SK-N-SH (cell line): ENCODE data around the gene SLC35B4. TPM values are rescaled to one million over a fixed set of nuclear protein-coding genes. Genes with fewer than 3 reads are reported as not detected.

Experiments
- CTCF ChIA-PET: fragments of 300-600, 350-600 bp; formaldehyde crosslinking; extraction: SDS; loops from one replicate; lab custom pipeline; 2021; lab: Yijun Ruan, JAX
- POLR2A ChIA-PET: fragments of 350-600 bp; sonication (Branson Sonifier 250); formaldehyde crosslinking; extraction: SDS; loops from one replicate; lab custom pipeline; 2020; ENCODE audit warnings: antibody characterized with exemption, inconsistent platforms; lab: Yijun Ruan, JAX
- DNase-seq: peaks from one replicate; pipeline ENCODE4 v3.0.0; 2012
- H2AFZ ChIP-seq: fragments of 200-600 bp; sonication (generic); 2 replicates; pipeline ENCODE4 v1.8.1; 2016; ENCODE audit warnings: antibody characterized with exemption, mild to moderate bottlenecking, low read depth
- H3F3A ChIP-seq: fragments of 200-600 bp; sonication (generic); replicated peaks from 2 replicates; pipeline ENCODE3; 2016; ENCODE audit warnings: antibody characterized with exemption, mild to moderate bottlenecking; ENCODE audit not compliant: insufficient read depth
- H3K27ac ChIP-seq, 2 experiments: fragments of 200-500 bp in 1 of 2; fragments of 200-600 bp in 1 of 2; sonication (Bioruptor generic) in 1 of 2; sonication (generic), shearing (Covaris generic) in 1 of 2; 2 replicates each; pipeline versions ENCODE4 v1.5.1 to v1.6.1; 2014 to 2016; ENCODE audit warnings: low read depth in 2 of 2, inconsistent platforms in 1 of 2, low read length in 1 of 2, mild to moderate bottlenecking in 1 of 2, mixed read lengths in 1 of 2
- H3K27me3 ChIP-seq: fragments of 200-600 bp; sonication (generic), shearing (Covaris generic); 2 replicates; pipeline ENCODE4 v1.6.1; 2016; ENCODE audit warnings: mixed run types; ENCODE audit not compliant: insufficient read depth
- H3K36me3 ChIP-seq, 2 experiments: fragments of 200-500 bp in 1 of 2; fragments of 200-600 bp in 1 of 2; sonication (Bioruptor generic) in 1 of 2; sonication (generic) in 1 of 2; replicated peaks in 1 of 2; 2 replicates each; pipeline versions ENCODE3 to v1.5.1; 2014 to 2016; ENCODE audit warnings: low read length in 1 of 2, mild to moderate bottlenecking in 1 of 2; ENCODE audit not compliant: insufficient read depth in 2 of 2, control insufficient read depth in 1 of 2
- H3K4me1 ChIP-seq, 2 experiments: fragments of 200-500 bp in 1 of 2; fragments of 200-600 bp in 1 of 2; sonication (Bioruptor generic) in 1 of 2; sonication (generic), shearing (Covaris generic) in 1 of 2; 2 replicates each; pipeline versions ENCODE4 v1.5.1 to v1.6.1; 2014 to 2016; ENCODE audit warnings: low read depth in 1 of 2, low read length in 1 of 2, mixed run types in 1 of 2; ENCODE audit not compliant: insufficient read depth in 2 of 2, control insufficient read depth in 1 of 2
- H3K4me2 ChIP-seq: fragments of 200-600 bp; sonication (generic), shearing (Covaris generic); 2 replicates; pipeline ENCODE4 v1.6.1; 2017; ENCODE audit warnings: mixed run types
- H3K4me3 ChIP-seq, 2 experiments: fragments of 200-500 bp in 1 of 2; fragments of 200-600 bp in 1 of 2; sonication (Bioruptor generic) in 1 of 2; sonication (generic), shearing (Covaris generic) in 1 of 2; 2 replicates each; pipeline versions ENCODE4 v1.5.1 to v1.8.1; 2014 to 2016; ENCODE audit warnings: low read depth in 2 of 2, inconsistent platforms in 1 of 2, low read length in 1 of 2, mild to moderate bottlenecking in 1 of 2, mixed read lengths in 1 of 2, moderate library complexity in 1 of 2
- H3K79me2 ChIP-seq: fragments of 200-600 bp; sonication (generic); 2 replicates; pipeline ENCODE4 v1.8.1; 2017; ENCODE audit warnings: mild to moderate bottlenecking; ENCODE audit not compliant: insufficient read depth
- H3K9ac ChIP-seq: fragments of 200-600 bp; sonication (generic); 2 replicates; pipeline ENCODE4 v1.6.1; 2017; ENCODE audit warnings: mixed run types
- H3K9me2 ChIP-seq: fragments of 200-600 bp; sonication (generic); 2 replicates; pipeline ENCODE4 v1.6.1; 2017; ENCODE audit warnings: mixed run types
- H3K9me3 ChIP-seq: fragments of 200-600 bp; sonication (generic); 2 replicates; pipeline ENCODE4 v1.6.1; 2017; ENCODE audit warnings: mixed run types, mild to moderate bottlenecking, moderate library complexity
- H4K20me1 ChIP-seq: fragments of 200-600 bp; sonication (generic); 2 replicates; pipeline ENCODE4 v1.6.1; 2017; ENCODE audit warnings: mild to moderate bottlenecking, mixed run types; ENCODE audit not compliant: insufficient read depth
- ELF1 ChIP-seq: IDR thresholded peaks from 2 replicates; pipeline ENCODE4 v1.4.0; 2012
- EP300 ChIP-seq, 2 experiments: IDR thresholded peaks; 2 replicates each; pipeline versions ENCODE4 v1.4.0 to v1.6.1; 2012; ENCODE audit warnings: borderline replicate concordance in 1 of 2, low read depth in 1 of 2, low read length in 1 of 2
- JUND ChIP-seq: IDR thresholded peaks from 2 replicates; pipeline ENCODE4 v1.4.0; 2012
- MEF2A ChIP-seq: IDR thresholded peaks from 2 replicates; pipeline ENCODE4 v1.4.0; 2012; ENCODE audit warnings: low read depth, borderline replicate concordance
- NFIC ChIP-seq: IDR thresholded peaks from 2 replicates; pipeline ENCODE4 v1.4.0; 2012; ENCODE audit warnings: borderline replicate concordance
- NRF1 ChIP-seq: IDR thresholded peaks from 2 replicates; pipeline ENCODE4 v1.6.1; 2012; ENCODE audit warnings: low read depth, mild to moderate bottlenecking, low read length
- POLR2AphosphoS5 ChIP-seq: IDR thresholded peaks from 2 replicates; pipeline ENCODE4 v1.6.1; 2012; ENCODE audit warnings: low read depth, low read length
- SIN3A ChIP-seq: IDR thresholded peaks from 2 replicates; pipeline ENCODE4 v1.6.1; 2012; ENCODE audit warnings: low read depth, mild to moderate bottlenecking, low read length, moderate library complexity, borderline replicate concordance
- TCF12 ChIP-seq: IDR thresholded peaks from 2 replicates; pipeline ENCODE4 v1.4.0; 2012
- TEAD4 ChIP-seq: IDR thresholded peaks from 2 replicates; pipeline ENCODE4 v1.4.0; 2012; ENCODE audit warnings: mild to moderate bottlenecking, borderline replicate concordance; ENCODE audit not compliant: insufficient read depth
- WGBS: methylation state at CpG from one replicate; pipeline ENCODE4 v1.1.6; 2017; ENCODE audit warnings: low lambda C conversion rate; 5-methylcytosine and 5-hydroxymethylcytosine counted together
- polyA plus RNA-seq, 3 experiments: library from polyadenylated mRNA; depleted of rRNA; stranded (reverse); fragments of >200 nt; gene quantifications; 2 replicates each; pipeline ENCODE4 v1.2.3, GENCODE V29; 2012
- TF ChIP-seq, protein P1 (sequence below): IDR thresholded peaks from 2 replicates; pipeline ENCODE4 v1.4.0; 2012; ENCODE audit warnings: low read depth, borderline replicate concordance
- TF ChIP-seq, protein P2 (sequence below): IDR thresholded peaks from 2 replicates; pipeline ENCODE4 v1.6.1; 2012; ENCODE audit warnings: mild to moderate bottlenecking, low read depth, low read length, moderate library complexity
- TF ChIP-seq, protein P3 (sequence below): fragments of 150-350 bp; IDR thresholded peaks from 2 replicates; pipeline ENCODE4 v1.6.1; 2016; ENCODE audit warnings: mild to moderate bottlenecking, low read depth, low read length
- TF ChIP-seq, protein P4 (sequence below): fragments of 200-600 bp; sonication (generic); IDR thresholded peaks from 2 replicates; pipeline ENCODE4 v1.6.1; 2017; ENCODE audit warnings: antibody characterized with exemption, mild to moderate bottlenecking, moderate library complexity

SLC35B4 gene
- polyA plus RNA-seq, 1 of the 3 experiments (the other 2 are of a cell fraction): 19.3 TPM

DNA sequence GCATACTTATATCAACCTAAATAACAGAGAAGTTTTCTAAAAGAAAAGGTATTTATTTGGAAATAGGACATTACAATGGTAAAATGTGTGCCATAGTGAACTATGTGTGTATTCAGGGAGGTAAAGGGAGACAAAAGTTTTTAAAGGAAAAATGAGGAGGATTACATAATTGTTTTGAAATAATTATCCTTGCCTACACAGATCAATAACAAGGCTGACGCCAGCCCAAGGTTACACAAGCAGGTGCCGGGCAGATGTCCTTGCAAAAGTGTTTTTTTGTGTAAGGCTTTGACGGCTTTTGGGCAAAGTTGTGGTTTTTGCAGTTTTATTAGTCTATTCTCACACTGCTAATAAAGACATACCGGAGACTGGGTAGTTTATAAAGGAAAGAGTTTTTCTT, 22.7 kb upstream of the SLC35B4 start:
- Histone ChIP-seq H4K20me1 (no peaks in the 10 kb centered on the region), H3K27ac (no peak overlapping the region), H3K4me2 (no peak overlapping the region), H3K4me1 (peaks cover 0 to 8% of the 10 kb centered on the region in 2 experiments; a peak in 2 of 4 replicates), H3K4me3 (no peak overlapping the region), H3F3A (no peaks in the 10 kb centered on the region), H2AFZ (no peak overlapping the region), H3K9me2 (no peaks in the 10 kb centered on the region), H3K36me3 (no peaks in the 10 kb centered on the region), H3K79me2 (no peaks in the 10 kb centered on the region), H3K9ac (no peak overlapping the region), H3K27me3 (peaks cover 23% of the 10 kb centered on the region), H3K9me3 (no peaks in the 10 kb centered on the region)
- 66% methylated on average over 4 of the region's 4 CpGs for whole genome bisulfite sequencing
- CTCF ChIA-PET: interaction anchor here (9.5 kb wide), 1 partner anchor 19 kb away, joined by 57 read pairs; no protein-coding TSS in a partner anchor
- TF ChIP-seq EP300 (IDR thresholded peaks at IDR 0.05; ENCODE audit: borderline replicate concordance in 1 of 2, low read depth in 1 of 2, low read length in 1 of 2): no peak
- no peak for TF ChIP-seq MEF2A
- TF ChIP-seq TEAD4: no peak
- no peak for TF ChIP-seq SIN3A
- TF ChIP-seq, protein P1, sequence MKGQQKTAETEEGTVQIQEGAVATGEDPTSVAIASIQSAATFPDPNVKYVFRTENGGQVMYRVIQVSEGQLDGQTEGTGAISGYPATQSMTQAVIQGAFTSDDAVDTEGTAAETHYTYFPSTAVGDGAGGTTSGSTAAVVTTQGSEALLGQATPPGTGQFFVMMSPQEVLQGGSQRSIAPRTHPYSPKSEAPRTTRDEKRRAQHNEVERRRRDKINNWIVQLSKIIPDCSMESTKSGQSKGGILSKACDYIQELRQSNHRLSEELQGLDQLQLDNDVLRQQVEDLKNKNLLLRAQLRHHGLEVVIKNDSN: no peak
- TF ChIP-seq NFIC: no peak
- no peak for TF ChIP-seq NRF1
- no peak for TF ChIP-seq JUND
- TF ChIP-seq ELF1: no peak
- TF ChIP-seq, protein P2, sequence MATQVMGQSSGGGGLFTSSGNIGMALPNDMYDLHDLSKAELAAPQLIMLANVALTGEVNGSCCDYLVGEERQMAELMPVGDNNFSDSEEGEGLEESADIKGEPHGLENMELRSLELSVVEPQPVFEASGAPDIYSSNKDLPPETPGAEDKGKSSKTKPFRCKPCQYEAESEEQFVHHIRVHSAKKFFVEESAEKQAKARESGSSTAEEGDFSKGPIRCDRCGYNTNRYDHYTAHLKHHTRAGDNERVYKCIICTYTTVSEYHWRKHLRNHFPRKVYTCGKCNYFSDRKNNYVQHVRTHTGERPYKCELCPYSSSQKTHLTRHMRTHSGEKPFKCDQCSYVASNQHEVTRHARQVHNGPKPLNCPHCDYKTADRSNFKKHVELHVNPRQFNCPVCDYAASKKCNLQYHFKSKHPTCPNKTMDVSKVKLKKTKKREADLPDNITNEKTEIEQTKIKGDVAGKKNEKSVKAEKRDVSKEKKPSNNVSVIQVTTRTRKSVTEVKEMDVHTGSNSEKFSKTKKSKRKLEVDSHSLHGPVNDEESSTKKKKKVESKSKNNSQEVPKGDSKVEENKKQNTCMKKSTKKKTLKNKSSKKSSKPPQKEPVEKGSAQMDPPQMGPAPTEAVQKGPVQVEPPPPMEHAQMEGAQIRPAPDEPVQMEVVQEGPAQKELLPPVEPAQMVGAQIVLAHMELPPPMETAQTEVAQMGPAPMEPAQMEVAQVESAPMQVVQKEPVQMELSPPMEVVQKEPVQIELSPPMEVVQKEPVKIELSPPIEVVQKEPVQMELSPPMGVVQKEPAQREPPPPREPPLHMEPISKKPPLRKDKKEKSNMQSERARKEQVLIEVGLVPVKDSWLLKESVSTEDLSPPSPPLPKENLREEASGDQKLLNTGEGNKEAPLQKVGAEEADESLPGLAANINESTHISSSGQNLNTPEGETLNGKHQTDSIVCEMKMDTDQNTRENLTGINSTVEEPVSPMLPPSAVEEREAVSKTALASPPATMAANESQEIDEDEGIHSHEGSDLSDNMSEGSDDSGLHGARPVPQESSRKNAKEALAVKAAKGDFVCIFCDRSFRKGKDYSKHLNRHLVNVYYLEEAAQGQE: no peak
- TF ChIP-seq, protein P3, sequence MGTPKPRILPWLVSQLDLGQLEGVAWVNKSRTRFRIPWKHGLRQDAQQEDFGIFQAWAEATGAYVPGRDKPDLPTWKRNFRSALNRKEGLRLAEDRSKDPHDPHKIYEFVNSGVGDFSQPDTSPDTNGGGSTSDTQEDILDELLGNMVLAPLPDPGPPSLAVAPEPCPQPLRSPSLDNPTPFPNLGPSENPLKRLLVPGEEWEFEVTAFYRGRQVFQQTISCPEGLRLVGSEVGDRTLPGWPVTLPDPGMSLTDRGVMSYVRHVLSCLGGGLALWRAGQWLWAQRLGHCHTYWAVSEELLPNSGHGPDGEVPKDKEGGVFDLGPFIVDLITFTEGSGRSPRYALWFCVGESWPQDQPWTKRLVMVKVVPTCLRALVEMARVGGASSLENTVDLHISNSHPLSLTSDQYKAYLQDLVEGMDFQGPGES: no peak
- TF ChIP-seq TCF12: no peak
- no peak for TF ChIP-seq POLR2AphosphoS5
- TF ChIP-seq, protein P4, sequence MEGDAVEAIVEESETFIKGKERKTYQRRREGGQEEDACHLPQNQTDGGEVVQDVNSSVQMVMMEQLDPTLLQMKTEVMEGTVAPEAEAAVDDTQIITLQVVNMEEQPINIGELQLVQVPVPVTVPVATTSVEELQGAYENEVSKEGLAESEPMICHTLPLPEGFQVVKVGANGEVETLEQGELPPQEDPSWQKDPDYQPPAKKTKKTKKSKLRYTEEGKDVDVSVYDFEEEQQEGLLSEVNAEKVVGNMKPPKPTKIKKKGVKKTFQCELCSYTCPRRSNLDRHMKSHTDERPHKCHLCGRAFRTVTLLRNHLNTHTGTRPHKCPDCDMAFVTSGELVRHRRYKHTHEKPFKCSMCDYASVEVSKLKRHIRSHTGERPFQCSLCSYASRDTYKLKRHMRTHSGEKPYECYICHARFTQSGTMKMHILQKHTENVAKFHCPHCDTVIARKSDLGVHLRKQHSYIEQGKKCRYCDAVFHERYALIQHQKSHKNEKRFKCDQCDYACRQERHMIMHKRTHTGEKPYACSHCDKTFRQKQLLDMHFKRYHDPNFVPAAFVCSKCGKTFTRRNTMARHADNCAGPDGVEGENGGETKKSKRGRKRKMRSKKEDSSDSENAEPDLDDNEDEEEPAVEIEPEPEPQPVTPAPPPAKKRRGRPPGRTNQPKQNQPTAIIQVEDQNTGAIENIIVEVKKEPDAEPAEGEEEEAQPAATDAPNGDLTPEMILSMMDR: no peak
- DNase-seq: no peak
- POLR2A ChIA-PET: no interaction called here
